Lower lobe of right lung (tissue), 2 donors: Measurements from ENCODE around the gene CIC. TPM values are rescaled to one million over a fixed set of nuclear protein-coding genes. Genes with fewer than 3 reads are reported as not detected.

Experiments
- ATAC-seq, 2 donors: fragments of 200-7000 bp; cut with Tn5 transposase; one replicate each; pipeline ENCODE4 v1.9.1; 2020 to 2022; ENCODE audit warnings: mild to moderate bottlenecking in 2 of 2, moderate library complexity in 2 of 2
- DNase-seq: peaks from one replicate; pipeline ENCODE4 v3.0.0-alpha.2; 2020
- H3K27ac ChIP-seq: fragments of 200-600 bp; one replicate; pipeline ENCODE4 v1.8.0; 2022
- H3K27me3 ChIP-seq: fragments of 200-600 bp; one replicate; pipeline ENCODE4 v1.8.0; 2022; ENCODE audit warnings: low read depth
- H3K36me3 ChIP-seq: fragments of 200-600 bp; one replicate; pipeline ENCODE4 v1.8.0; 2022; ENCODE audit warnings: mild to moderate bottlenecking
- H3K4me1 ChIP-seq: fragments of 200-600 bp; one replicate; pipeline ENCODE4 v1.8.0; 2022
- H3K4me3 ChIP-seq: fragments of 200-600 bp; one replicate; pipeline ENCODE4 v1.8.0; 2022; ENCODE audit warnings: mild to moderate bottlenecking
- H3K9me3 ChIP-seq: fragments of 200-600 bp; one replicate; pipeline ENCODE4 v1.8.0; 2022
- intact Hi-C: fragments of 100-400 bp; cut with DNase I; formaldehyde crosslinking; loops from one replicate; pipeline ENCODE4 v1.11.0; 2022
- total RNA-seq: library from RNA; stranded (reverse); fragmentation: NEBNext Ultra II Directional; extraction: Animal tissue kit (Norgen Biotek cat#: 25700); gene quantifications from one replicate; pipeline ENCODE4 v1.2.1, GENCODE V29; 2021
- TF ChIP-seq, protein P1 (sequence below): fragments of 200-600 bp; IDR thresholded peaks from one replicate; pipeline ENCODE4 v1.8.0; 2022; ENCODE audit warnings: antibody characterized with exemption, mild to moderate bottlenecking
- donor health status: DM: no; HTN: yes; CAD: no; lungs with severe emphysema.

Gene CIC
- total RNA-seq, 1 donor from 2014 or later: 67.9 TPM

GRCh38 chr19:42288387-42288786 lies 19.3 kb downstream of the CIC start:
- Histone ChIP-seq H3K27me3 (no peaks in the 10 kb centered on the region), H3K27ac (no peak overlapping the region), H3K4me1 (peaks cover 23% of the 10 kb centered on the region), H3K36me3 (peaks cover 67% of the 10 kb centered on the region), H3K4me3 (no peak overlapping the region), H3K9me3 (no peaks in the 10 kb centered on the region)
- TF ChIP-seq, protein P1, sequence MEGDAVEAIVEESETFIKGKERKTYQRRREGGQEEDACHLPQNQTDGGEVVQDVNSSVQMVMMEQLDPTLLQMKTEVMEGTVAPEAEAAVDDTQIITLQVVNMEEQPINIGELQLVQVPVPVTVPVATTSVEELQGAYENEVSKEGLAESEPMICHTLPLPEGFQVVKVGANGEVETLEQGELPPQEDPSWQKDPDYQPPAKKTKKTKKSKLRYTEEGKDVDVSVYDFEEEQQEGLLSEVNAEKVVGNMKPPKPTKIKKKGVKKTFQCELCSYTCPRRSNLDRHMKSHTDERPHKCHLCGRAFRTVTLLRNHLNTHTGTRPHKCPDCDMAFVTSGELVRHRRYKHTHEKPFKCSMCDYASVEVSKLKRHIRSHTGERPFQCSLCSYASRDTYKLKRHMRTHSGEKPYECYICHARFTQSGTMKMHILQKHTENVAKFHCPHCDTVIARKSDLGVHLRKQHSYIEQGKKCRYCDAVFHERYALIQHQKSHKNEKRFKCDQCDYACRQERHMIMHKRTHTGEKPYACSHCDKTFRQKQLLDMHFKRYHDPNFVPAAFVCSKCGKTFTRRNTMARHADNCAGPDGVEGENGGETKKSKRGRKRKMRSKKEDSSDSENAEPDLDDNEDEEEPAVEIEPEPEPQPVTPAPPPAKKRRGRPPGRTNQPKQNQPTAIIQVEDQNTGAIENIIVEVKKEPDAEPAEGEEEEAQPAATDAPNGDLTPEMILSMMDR: no peak
- ATAC-seq (no peak), DNase-seq (no peak)
- intact Hi-C loops: no loop called here

DNA sequence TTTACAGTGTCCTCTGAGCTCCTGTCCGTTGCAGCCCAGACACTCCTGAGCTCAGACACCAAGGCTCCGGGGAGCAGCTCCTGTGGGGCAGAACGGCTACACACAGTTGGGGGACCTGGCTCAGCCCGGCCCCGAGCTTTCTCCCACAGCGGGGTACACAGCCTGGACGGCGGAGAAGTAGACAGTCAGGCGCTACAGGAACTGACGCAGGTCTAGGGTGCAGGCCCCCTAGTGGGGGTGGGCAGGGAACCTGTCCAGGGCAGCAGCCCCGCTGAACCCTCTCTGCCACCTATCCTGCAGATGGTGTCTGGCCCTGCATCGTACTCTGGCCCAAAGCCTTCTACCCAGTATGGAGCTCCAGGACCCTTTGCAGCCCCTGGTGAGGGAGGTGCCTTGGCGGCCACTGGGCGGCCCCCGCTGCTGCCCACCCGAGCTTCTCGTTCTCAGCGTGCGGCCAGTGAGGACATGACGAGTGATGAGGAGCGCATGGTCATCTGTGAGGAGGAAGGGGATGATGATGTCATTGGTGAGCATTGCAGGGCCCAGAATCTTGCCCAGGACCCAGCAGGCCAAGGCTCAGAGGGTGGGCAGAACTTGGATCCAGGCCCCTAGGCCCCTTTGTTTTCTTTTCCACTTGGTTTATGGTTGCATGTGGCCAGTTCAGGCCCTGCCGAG lies 20.0 kb downstream of the CIC start:
- intact Hi-C loops: no loop called here
- H3K9me3 ChIP-seq: no peaks in the 10 kb centered on the region
- no peak overlapping the region for H3K27ac ChIP-seq
- H3K4me1 ChIP-seq: peaks cover 22% of the 10 kb centered on the region
- TF ChIP-seq, protein P1: no peak
- no peaks in the 10 kb centered on the region for H3K27me3 ChIP-seq
- DNase-seq (no peak), ATAC-seq (no peak)
- H3K36me3 ChIP-seq: peaks cover 73% of the 10 kb centered on the region
- no peak overlapping the region for H3K4me3 ChIP-seq

- ATAC-seq (no peak), DNase-seq (no peak)
- H3K27me3 ChIP-seq: no peaks in the 10 kb centered on the region
- intact Hi-C loops: no loop called here
- H3K9me3 ChIP-seq: no peaks in the 10 kb centered on the region
- no peak overlapping the region for H3K27ac ChIP-seq
- H3K4me3 ChIP-seq: no peak overlapping the region
- H3K4me1 ChIP-seq: peaks cover 22% of the 10 kb centered on the region
- TF ChIP-seq, protein P1: no peak
- H3K36me3 ChIP-seq: peaks cover 79% of the 10 kb centered on the region
Observed at GRCh38 chr19:42289556-42290041, 20.5 kb downstream of the CIC start.

GRCh38 chr19:42290136-42290522 lies 21.1 kb downstream of the CIC start:
- Histone ChIP-seq H3K27me3 (no peaks in the 10 kb centered on the region), H3K27ac (no peak overlapping the region), H3K9me3 (no peaks in the 10 kb centered on the region), H3K4me1 (peaks cover 17% of the 10 kb centered on the region), H3K4me3 (no peak overlapping the region), H3K36me3 (peaks cover 85% of the 10 kb centered on the region)
- no peak for DNase-seq
- TF ChIP-seq, protein P1: no peak
- no peak for ATAC-seq
- intact Hi-C loops: no loop called here

GRCh38 chr19:42290523-42291434 lies 21.7 kb downstream of the CIC start:
- TF ChIP-seq, protein P1: peak; percentile 48
- peaks cover 87% of the 10 kb centered on the region for H3K36me3 ChIP-seq
- DNase-seq: no peak

More at GRCh38 chr19:42290523-42291434, 21.7 kb downstream of the CIC start:
- intact Hi-C loops: no loop called here
- Histone ChIP-seq H3K4me3 (no peak overlapping the region), H3K27ac (no peak overlapping the region), H3K27me3 (no peaks in the 10 kb centered on the region), H3K9me3 (no peaks in the 10 kb centered on the region), H3K4me1 (peaks cover 11% of the 10 kb centered on the region)
- peak in 1 of 2 donors; percentile 9 for ATAC-seq
